OCI-LY7 (cell line): ENCODE data around the gene SETD1A. TPM values are rescaled to one million over a fixed set of nuclear protein-coding genes. Genes with fewer than 3 reads are reported as not detected.

Source experiments
- BruUV-seq: library from RNA; stranded (reverse); fragments of 400-500 nt; replicated peaks from 2 replicates; lab custom pipeline; 2021; lab: Mats Ljungman, UMichigan
- CTCF ChIA-PET: fragments of 300-600 bp; sonication (Branson Sonifier 250); formaldehyde crosslinking; loops from one replicate; lab custom pipeline; 2022; ENCODE audit warnings: antibody characterized with exemption; ENCODE audit not compliant: unreplicated experiment; lab: Charles Lee
- POLR2A ChIA-PET: fragments of 300-600 bp; sonication (Branson Sonifier 250); formaldehyde crosslinking; loops from one replicate; lab custom pipeline; 2022; ENCODE audit warnings: antibody characterized with exemption; lab: Charles Lee
- DNase-seq: peaks from one replicate; pipeline ENCODE4 v3.0.0-alpha.2; 2015; ENCODE audit warnings: low spot score
- H2AFZ ChIP-seq: fragments of 200-600 bp; sonication (generic), shearing (Covaris generic); 2 replicates; pipeline ENCODE4 v1.6.1; 2014; ENCODE audit warnings: mild to moderate bottlenecking, antibody characterized with exemption, low read length, moderate library complexity
- H3K27ac ChIP-seq: fragments of 200-600 bp; sonication (generic); 2 replicates; pipeline ENCODE4 v1.5.1; 2014; ENCODE audit warnings: mixed run types, low read depth, mild to moderate bottlenecking, moderate library complexity, low read length, inconsistent platforms; ENCODE audit not compliant: poor library complexity, severe bottlenecking
- H3K36me3 ChIP-seq: fragments of 200-600 bp; sonication (generic); 2 replicates; pipeline ENCODE4 v1.6.1; 2014; ENCODE audit warnings: mild to moderate bottlenecking, antibody characterized with exemption, low read length, moderate library complexity, mixed read lengths; ENCODE audit not compliant: insufficient read depth
- H3K4me1 ChIP-seq: fragments of 200-600 bp; sonication (generic); 2 replicates; pipeline ENCODE4 v1.5.1; 2014; ENCODE audit warnings: mild to moderate bottlenecking, low read length; ENCODE audit not compliant: insufficient read depth, poor library complexity, severe bottlenecking
- H3K4me2 ChIP-seq: fragments of 200-600 bp; sonication (generic); 2 replicates; pipeline ENCODE4 v1.6.1; 2014; ENCODE audit warnings: mild to moderate bottlenecking, low read length
- H3K4me3 ChIP-seq: fragments of 200-600 bp; sonication (generic); 2 replicates; pipeline ENCODE4 v1.5.1; 2014; ENCODE audit warnings: mild to moderate bottlenecking, low read depth, low read length; ENCODE audit not compliant: poor library complexity, severe bottlenecking
- H3K79me2 ChIP-seq: fragments of 200-600 bp; sonication (generic); 2 replicates; pipeline ENCODE4 v1.6.1; 2016; ENCODE audit warnings: low read depth, mild to moderate bottlenecking, low read length, moderate library complexity, mixed read lengths; ENCODE audit not compliant: insufficient read depth
- H3K9me2 ChIP-seq: fragments of 200-600 bp; sonication (generic); 2 replicates; pipeline ENCODE4 v1.6.1; 2016; ENCODE audit warnings: mild to moderate bottlenecking, low read length, mixed read lengths; ENCODE audit not compliant: insufficient read depth
- H3K9me3 ChIP-seq: fragments of 200-600 bp; sonication (generic); 2 replicates; pipeline ENCODE4 v1.6.1; 2014; ENCODE audit warnings: mild to moderate bottlenecking, mixed run types, low read length, mixed read lengths
- H4K20me1 ChIP-seq: fragments of 200-600 bp; sonication (generic); 2 replicates; pipeline ENCODE4 v1.6.1; 2014; ENCODE audit warnings: mild to moderate bottlenecking, antibody characterized with exemption, low read length, moderate library complexity, mixed read lengths; ENCODE audit not compliant: insufficient read depth
- CTCF ChIP-seq: fragments of 200-600 bp; sonication (generic); conservative IDR thresholded peaks from 2 replicates; pipeline ENCODE4 v1.5.1; 2014; ENCODE audit warnings: mild to moderate bottlenecking, antibody characterized with exemption, low read length, moderate library complexity, mixed read lengths
- EZH2phosphoT487 ChIP-seq: fragments of 200-600 bp; sonication (generic); IDR thresholded peaks from 2 replicates; pipeline ENCODE4 v1.6.1; 2018; ENCODE audit warnings: low read depth, borderline replicate concordance, mild to moderate bottlenecking, mixed run types, antibody characterized with exemption, low read length, moderate library complexity, mixed read lengths
- intact Hi-C: fragments of 100-400 bp; cut with micrococcal nuclease; formaldehyde crosslinking; loops from one replicate; pipeline ENCODE4 v1.10.0; 2022; ENCODE audit not compliant: unreplicated experiment
- total RNA-seq, 2 experiments: library from RNA; depleted of rRNA in 1 of 2; stranded (reverse); fragments of >200 nt in 1 of 2; shearing (Covaris generic) in 1 of 2; gene quantifications; 2 replicates each; pipeline ENCODE4 v1.2.3, GENCODE V29; 2014 to 2022

The SETD1A gene
- total RNA-seq, 2 experiments from 2014 or later, result 8.6 to 36.0 TPM

GRCh38 chr16:30976486-30976885 is 18.9 kb downstream of the SETD1A start:
- H3K4me2 ChIP-seq, result no peak overlapping the region
- H3K4me1 ChIP-seq, result no peaks in the 10 kb centered on the region
- no peaks in the 10 kb centered on the region for H3K79me2 ChIP-seq
- no peak for TF ChIP-seq CTCF
- no peak for TF ChIP-seq EZH2phosphoT487
- H3K36me3 ChIP-seq, result peaks cover 94% of the 10 kb centered on the region
- DNase-seq, result no peak
- H3K9me3 ChIP-seq, result no peaks in the 10 kb centered on the region
- no peaks in the 10 kb centered on the region for H3K9me2 ChIP-seq
- no peak overlapping the region for H3K4me3 ChIP-seq
- H4K20me1 ChIP-seq, result no peaks in the 10 kb centered on the region
- no peak overlapping the region for H3K27ac ChIP-seq
- H2AFZ ChIP-seq, result no peak overlapping the region
- POLR2A ChIA-PET, result no interaction called here
- CTCF ChIA-PET, result no interaction called here
- intact Hi-C loops, result no loop called here
- no TSS peak for BruUV-seq

GRCh38 chr16:30977502-30977901 is 19.9 kb downstream of the SETD1A start:
- Histone ChIP-seq H3K4me3 (no peak overlapping the region), H2AFZ (no peak overlapping the region), H3K79me2 (no peaks in the 10 kb centered on the region), H3K4me2 (no peak overlapping the region), H3K9me3 (no peaks in the 10 kb centered on the region), H4K20me1 (no peaks in the 10 kb centered on the region), H3K36me3 (peaks cover 91% of the 10 kb centered on the region), H3K27ac (no peak overlapping the region), H3K4me1 (no peaks in the 10 kb centered on the region), H3K9me2 (no peaks in the 10 kb centered on the region)
- no peak for DNase-seq
- no TSS peak for BruUV-seq
- TF ChIP-seq EZH2phosphoT487 (no peak), CTCF (peak; percentile 72)
- CTCF ChIA-PET, result no interaction called here
- POLR2A ChIA-PET, result no interaction called here
- intact Hi-C loops, result no loop called here

DNA sequence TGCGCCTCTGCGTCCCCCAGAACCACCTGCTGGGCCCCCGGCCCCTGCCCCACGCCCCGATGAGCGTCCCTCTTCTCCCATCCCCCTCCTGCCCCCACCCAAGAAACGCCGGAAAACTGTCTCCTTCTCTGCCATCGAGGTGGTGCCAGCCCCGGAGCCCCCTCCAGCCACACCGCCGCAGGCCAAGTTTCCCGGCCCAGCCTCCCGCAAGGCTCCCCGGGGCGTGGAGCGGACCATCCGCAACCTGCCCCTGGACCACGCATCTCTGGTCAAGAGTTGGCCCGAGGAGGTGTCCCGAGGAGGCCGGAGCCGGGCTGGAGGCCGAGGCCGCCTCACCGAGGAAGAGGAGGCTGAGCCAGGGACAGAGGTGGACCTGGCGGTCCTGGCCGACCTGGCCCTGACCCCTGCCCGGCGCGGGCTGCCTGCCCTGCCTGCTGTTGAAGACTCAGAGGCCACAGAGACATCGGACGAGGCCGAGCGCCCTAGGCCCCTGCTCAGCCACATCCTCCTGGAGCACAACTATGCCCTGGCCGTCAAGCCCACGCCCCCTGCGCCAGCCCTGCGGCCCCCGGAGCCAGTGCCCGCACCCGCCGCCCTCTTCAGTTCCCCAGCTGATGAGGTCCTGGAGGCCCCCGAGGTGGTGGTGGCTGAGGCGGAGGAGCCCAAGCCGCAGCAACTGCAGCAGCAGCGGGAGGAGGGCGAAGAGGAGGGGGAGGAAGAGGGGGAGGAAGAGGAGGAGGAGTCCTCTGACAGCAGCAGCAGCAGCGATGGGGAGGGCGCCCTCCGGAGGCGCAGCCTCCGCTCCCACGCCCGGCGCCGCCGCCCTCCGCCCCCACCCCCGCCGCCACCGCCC is 21.8 kb downstream of the SETD1A start:
- H3K36me3 ChIP-seq, result peaks cover 91% of the 10 kb centered on the region
- intact Hi-C loops, result loop anchor here (10.0 kb wide), 1 partner anchor 315 kb away; no protein-coding TSS in a partner anchor
- BruUV-seq, result no TSS peak

More for the DNA sequence above, 21.8 kb downstream of the SETD1A start:
- Histone ChIP-seq H3K27ac (no peak overlapping the region), H2AFZ (no peak overlapping the region), H3K9me2 (no peaks in the 10 kb centered on the region), H4K20me1 (no peaks in the 10 kb centered on the region), H3K4me1 (no peaks in the 10 kb centered on the region), H3K4me2 (no peak overlapping the region), H3K9me3 (no peaks in the 10 kb centered on the region), H3K79me2 (no peaks in the 10 kb centered on the region), H3K4me3 (no peak overlapping the region)
- CTCF ChIA-PET, result no interaction called here
- no peak for DNase-seq
- TF ChIP-seq EZH2phosphoT487 (no peak), CTCF (no peak)
- POLR2A ChIA-PET, result no interaction called here
